GM12878 (cell line): ENCODE measurements around the gene TOGARAM1.

Experiments used
- CTCF ChIP-seq, 3 experiments: IDR thresholded peaks in 2 of 3; conservative IDR thresholded peaks in 1 of 3; 2 replicates each; pipeline ENCODE4 v1.5.1; 2011; ENCODE audit warnings: low read depth in 3 of 3, low read length in 3 of 3, mild to moderate bottlenecking in 3 of 3, control low read depth in 2 of 3, moderate library complexity in 2 of 3, inconsistent platforms in 1 of 3, mixed read lengths in 1 of 3; ENCODE audit not compliant: control insufficient read depth in 2 of 3, insufficient read depth in 1 of 3; ENCODE audit errors: extremely low read depth in 1 of 3
- EED ChIP-seq: sonication (generic); IDR thresholded peaks from 2 replicates; pipeline ENCODE4 v1.6.1; 2016; ENCODE audit warnings: antibody characterized with exemption, low read depth
- EP300 ChIP-seq, 2 experiments: fragments of 150-350 bp in 1 of 2; IDR thresholded peaks; 2 replicates each; pipeline ENCODE4 v1.6.1; 2011 to 2012; ENCODE audit warnings: low read depth in 2 of 2, low read length in 2 of 2, borderline replicate concordance in 1 of 2, improper control_type of control experiment in 1 of 2, inconsistent platforms in 1 of 2; ENCODE audit not compliant: control insufficient read depth in 1 of 2
- IRF3 ChIP-seq: fragments of 450-650 bp; IDR thresholded peaks from 2 replicates; pipeline ENCODE4 v1.6.1; 2014; ENCODE audit warnings: mild to moderate bottlenecking
- PAX8 ChIP-seq: fragments of 450-650 bp; IDR thresholded peaks from 2 replicates; pipeline ENCODE4 v1.6.1; 2017; ENCODE audit warnings: mild to moderate bottlenecking, moderate library complexity
- POLR2A ChIP-seq: IDR thresholded peaks from 2 replicates; pipeline ENCODE4 v1.6.1; 2011; ENCODE audit warnings: low read depth, mild to moderate bottlenecking, low read length
- POLR2AphosphoS5 ChIP-seq: IDR thresholded peaks from 2 replicates; pipeline ENCODE4 v1.6.1; 2011; ENCODE audit warnings: mild to moderate bottlenecking, low read length, inconsistent platforms
- RAD21 ChIP-seq: IDR thresholded peaks from 2 replicates; pipeline ENCODE4 v1.6.1; 2011; ENCODE audit warnings: mild to moderate bottlenecking, low read depth, low read length, moderate library complexity; ENCODE audit not compliant: insufficient read depth
- RBBP5 ChIP-seq: fragments of 200-600 bp; sonication (generic); conservative IDR thresholded peaks from 2 replicates; pipeline ENCODE4 v1.6.1; 2016
- USF2 ChIP-seq: IDR thresholded peaks from 2 replicates; pipeline ENCODE4 v1.6.1; 2011; ENCODE audit warnings: low read depth, low read length, improper control_type of control experiment, borderline replicate concordance
- YY1 ChIP-seq: IDR thresholded peaks from 2 replicates; pipeline ENCODE4 v1.6.1; 2011; ENCODE audit warnings: low read depth, mild to moderate bottlenecking, low read length
- ZNF274 ChIP-seq: IDR thresholded peaks from one replicate; pipeline ENCODE4 v1.8.0; 2011; ENCODE audit not compliant: insufficient read length, insufficient read depth
- ZNF687 ChIP-seq: fragments of 450-650 bp; IDR thresholded peaks from 2 replicates; pipeline ENCODE4 v1.6.1; 2017; ENCODE audit warnings: mild to moderate bottlenecking, moderate library complexity

- TF ChIP-seq POLR2A (no peak), RBBP5 (no peak), CTCF (IDR thresholded peaks at IDR 0.05 in 2 of 3, conservative IDR thresholded peaks at IDR 0.05 in 1 of 3; ENCODE audit: control insufficient read depth in 2 of 3, extremely low read depth in 1 of 3, insufficient read depth in 1 of 3, low read depth in 3 of 3, low read length in 3 of 3) (no peak), YY1 (no peak), USF2 (no peak), RAD21 (no peak), ZNF687 (no peak), EP300 (IDR thresholded peaks at IDR 0.05; ENCODE audit: borderline replicate concordance in 1 of 2, control insufficient read depth in 1 of 2, low read depth in 2 of 2, low read length in 2 of 2) (no peak), POLR2AphosphoS5 (no peak), EED (no peak), PAX8 (no peak), ZNF274 (no peak), IRF3 (no peak)
Observed at GRCh38 chr14:45034730-45035129, 72.7 kb downstream of the TOGARAM1 start.
